Spinal cord (tissue), 10 donors: Measurements from ENCODE around the gene CACNG4. TPM values are rescaled to one million over a fixed set of nuclear protein-coding genes. Genes with fewer than 3 reads are reported as not detected.
A peak's percentile ranks its signal among the peaks of the same experiment; 100 is the strongest.

Source experiments
- DNase-seq, 6 donors: peaks; one replicate each; pipeline versions ENCODE4 v3.0.0 to v3.0.0-alpha.2; 2013 to 2015; ENCODE audit warnings: low spot score in 6 of 6, low read depth in 4 of 6
- H3K27ac ChIP-seq: one replicate; pipeline ENCODE4 v1.5.1; 2013; ENCODE audit warnings: low read depth, low read length, control low read depth
- H3K27me3 ChIP-seq: one replicate; pipeline ENCODE4 v1.6.1; 2013; ENCODE audit warnings: low read length; ENCODE audit not compliant: control insufficient read depth, insufficient read depth
- H3K36me3 ChIP-seq: one replicate; pipeline ENCODE4 v1.6.1; 2013; ENCODE audit warnings: low read length; ENCODE audit not compliant: control insufficient read depth, insufficient read depth
- H3K4me1 ChIP-seq: one replicate; pipeline ENCODE4 v1.6.1; 2013; ENCODE audit warnings: low read length; ENCODE audit not compliant: control insufficient read depth, insufficient read depth
- H3K4me3 ChIP-seq: one replicate; pipeline ENCODE4 v1.5.1; 2013; ENCODE audit warnings: low read depth, low read length, control low read depth
- H3K9me3 ChIP-seq: one replicate; pipeline ENCODE4 v1.6.1; 2013; ENCODE audit warnings: low read length; ENCODE audit not compliant: control insufficient read depth, insufficient read depth
- WGBS: methylation state at CpG from one replicate; pipeline ENCODE4 v1.1.5; 2013; ENCODE audit warnings: missing lambda C conversion rate; ENCODE audit not compliant: insufficient coverage; 5-methylcytosine and 5-hydroxymethylcytosine counted together
- polyA plus RNA-seq, 2 donors: library from polyadenylated mRNA; unstranded; fragments of 120-200 nt; gene quantifications; one replicate each; pipeline ENCODE4 v1.2.1, GENCODE V29; 2013; ENCODE audit not compliant: insufficient read length in 2 of 2
- total RNA-seq, 2 donors: library from RNA; depleted of rRNA in 1 of 2; stranded (reverse); fragments of 120-200 nt in 1 of 2; fragments of >200 nt in 1 of 2; gene quantifications; one replicate each; pipeline versions ENCODE4 v1.2.3 to v1.2.4, GENCODE V29; 2013 to 2014
- donor health status: healthy.

The CACNG4 gene
- total and polyA plus RNA-seq, 4 donors, result 19.7 to 161 (median 86.1) TPM

GRCh38 chr17:67050471-67051154, 86.1 kb downstream of the CACNG4 start:
- H3K4me1 ChIP-seq, result peaks cover 4% of the 10 kb centered on the region
- peaks cover 10% of the 10 kb centered on the region for H3K9me3 ChIP-seq
- 100% methylated on average over 1 of the region's 6 CpGs for WGBS

DNA sequence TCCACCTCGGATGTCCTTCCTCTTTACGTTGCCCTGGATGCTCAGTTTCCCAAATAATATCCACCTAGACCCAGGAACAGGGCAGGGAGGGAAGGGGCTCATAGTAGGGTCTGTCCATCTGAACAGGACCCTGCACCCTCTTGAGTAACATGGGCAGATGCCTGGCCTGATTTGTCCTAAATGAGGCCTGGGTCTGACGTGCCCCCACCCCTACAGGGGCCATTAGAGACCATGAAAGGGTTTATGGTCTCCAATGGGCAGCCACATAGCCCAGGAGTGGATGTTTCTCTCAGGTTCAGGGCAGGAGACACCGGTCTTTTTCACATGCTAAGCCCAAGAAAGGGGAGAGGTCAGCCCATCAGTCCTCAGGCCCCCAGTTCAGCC, 86.6 kb downstream of the CACNG4 start:
- WGBS, result 83% methylated on average over 4 of the region's 4 CpGs

More at GRCh38 chr17:67050471-67051154, 86.1 kb downstream of the CACNG4 start:
- DNase-seq, result no peak
- Histone ChIP-seq H3K4me3 (no peak overlapping the region), H3K27me3 (no peaks in the 10 kb centered on the region), H3K36me3 (no peaks in the 10 kb centered on the region), H3K27ac (no peak overlapping the region)

DNA sequence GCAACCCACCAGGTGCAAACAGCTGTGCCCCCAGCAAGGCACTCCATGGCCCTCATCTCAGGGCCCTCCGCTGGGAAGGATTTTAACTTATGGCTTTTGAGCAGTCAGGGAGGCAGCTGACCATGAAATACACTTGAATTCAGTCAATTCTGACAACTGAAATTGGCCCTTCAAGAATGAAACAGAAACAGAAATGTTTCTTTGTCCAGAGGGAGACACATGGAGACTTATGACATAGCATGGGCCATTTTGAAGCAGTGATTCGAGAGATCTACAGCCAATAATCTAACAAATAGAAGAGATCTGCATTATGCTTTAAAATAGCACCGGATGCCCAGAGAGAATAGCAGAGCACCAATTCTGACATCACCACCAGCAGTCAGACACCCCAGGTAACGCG, 87.3 kb downstream of the CACNG4 start:
- Histone ChIP-seq H3K4me1 (peaks cover 9% of the 10 kb centered on the region), H3K36me3 (no peaks in the 10 kb centered on the region), H3K9me3 (peaks cover 10% of the 10 kb centered on the region), H3K27me3 (no peaks in the 10 kb centered on the region), H3K4me3 (no peak overlapping the region), H3K27ac (no peak overlapping the region)
- 80% methylated on average over 1 of the region's 5 CpGs for WGBS
- DNase-seq, result peak in 1 of 6 donors; percentile 16

More for the DNA sequence above, 86.6 kb downstream of the CACNG4 start:
- H3K9me3 ChIP-seq, result peaks cover 10% of the 10 kb centered on the region
- no peaks in the 10 kb centered on the region for H3K27me3 ChIP-seq
- H3K4me1 ChIP-seq, result peaks cover 4% of the 10 kb centered on the region
- no peaks in the 10 kb centered on the region for H3K36me3 ChIP-seq
- H3K4me3 ChIP-seq, result no peak overlapping the region
- DNase-seq, result no peak
- H3K27ac ChIP-seq, result no peak overlapping the region

DNA sequence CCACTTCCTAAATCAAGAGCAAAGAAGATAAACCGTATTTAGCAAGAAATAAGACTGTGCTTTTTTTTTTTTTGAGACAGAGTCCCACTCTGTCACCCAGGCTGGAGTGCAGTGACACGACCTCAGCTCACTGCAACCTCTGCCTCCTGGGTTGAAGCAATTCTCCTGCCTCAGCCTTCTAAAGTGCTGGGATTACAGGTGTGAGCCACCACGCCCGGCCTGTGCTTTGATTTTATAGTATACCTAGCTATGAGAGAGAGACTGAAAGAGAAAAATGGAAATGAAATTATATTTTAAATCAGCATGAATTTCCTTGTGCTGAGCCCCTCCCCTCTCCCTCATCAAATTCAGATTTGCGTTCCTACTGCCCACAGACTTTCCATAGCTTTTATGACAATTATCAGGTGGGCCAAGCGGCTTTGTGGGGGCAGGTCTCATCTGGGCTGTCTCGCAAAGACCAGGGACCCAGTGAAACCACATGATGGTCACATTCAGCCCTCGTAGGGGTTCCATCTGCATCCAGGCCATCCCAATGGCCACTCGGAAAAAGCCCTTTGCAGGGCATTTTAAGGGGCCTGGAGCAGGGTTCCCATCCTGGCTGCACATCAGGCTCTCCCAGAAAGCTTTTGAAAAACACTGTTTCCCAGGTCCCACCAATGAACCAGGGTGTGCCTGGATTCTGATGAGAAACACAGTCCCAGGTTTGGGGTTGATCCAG, 88.4 kb downstream of the CACNG4 start:
- 94% methylated on average over 6 of the region's 9 CpGs for WGBS
- no peaks in the 10 kb centered on the region for H3K27me3 ChIP-seq
- no peak overlapping the region for H3K4me3 ChIP-seq
- peaks cover 10% of the 10 kb centered on the region for H3K9me3 ChIP-seq
- H3K27ac ChIP-seq, result no peak overlapping the region
- peaks cover 9% of the 10 kb centered on the region for H3K4me1 ChIP-seq
- DNase-seq, result no peak
- H3K36me3 ChIP-seq, result no peaks in the 10 kb centered on the region

DNA sequence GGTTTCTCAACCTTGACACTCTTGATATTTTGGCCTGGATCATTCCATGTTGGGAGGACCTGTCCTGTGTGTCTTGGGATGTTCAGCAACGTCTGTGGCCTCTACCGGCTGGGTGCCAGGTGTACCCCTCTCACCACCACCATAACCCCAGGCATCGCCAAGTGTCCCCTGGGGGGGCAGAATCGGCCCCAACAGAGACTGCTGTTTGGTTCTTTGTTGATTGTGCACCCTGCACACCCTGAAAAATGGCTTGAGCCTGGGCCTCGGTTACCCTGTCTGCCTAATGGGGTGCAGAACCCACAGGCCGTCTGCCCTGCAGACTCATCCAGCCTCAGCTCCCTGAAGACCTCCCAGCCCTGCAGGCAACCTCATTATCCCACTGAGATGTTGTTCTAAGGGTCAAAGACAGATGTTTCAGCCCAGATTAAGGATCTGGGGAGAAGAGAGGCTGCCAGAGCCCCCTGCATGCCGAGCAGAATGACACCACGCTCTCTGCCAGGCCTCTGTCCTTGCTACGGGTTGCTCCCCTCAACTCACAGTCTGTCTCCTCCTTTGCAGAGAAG, 89.0 kb downstream of the CACNG4 start:
- Histone ChIP-seq H3K27me3 (no peaks in the 10 kb centered on the region), H3K4me1 (peaks cover 9% of the 10 kb centered on the region), H3K27ac (no peak overlapping the region), H3K36me3 (no peaks in the 10 kb centered on the region), H3K4me3 (no peak overlapping the region), H3K9me3 (peaks cover 7% of the 10 kb centered on the region)
- no peak for DNase-seq
- 97% methylated on average over 5 of the region's 9 CpGs for WGBS

- no peak for DNase-seq
- Histone ChIP-seq H3K4me1 (peaks cover 9% of the 10 kb centered on the region), H3K9me3 (peaks cover 3% of the 10 kb centered on the region), H3K27me3 (no peaks in the 10 kb centered on the region), H3K4me3 (no peak overlapping the region), H3K27ac (no peak overlapping the region), H3K36me3 (no peaks in the 10 kb centered on the region)
- WGBS, result 55% methylated on average over 12 of the region's 19 CpGs
Measured at GRCh38 chr17:67054011-67054591, 89.6 kb downstream of the CACNG4 start.

GRCh38 chr17:67054608-67055007, 90.1 kb downstream of the CACNG4 start:
- no peak for DNase-seq
- no peak overlapping the region for H3K4me3 ChIP-seq
- H3K27ac ChIP-seq, result no peak overlapping the region
- H3K27me3 ChIP-seq, result no peaks in the 10 kb centered on the region
- H3K9me3 ChIP-seq, result no peaks in the 10 kb centered on the region
- peaks cover 9% of the 10 kb centered on the region for H3K4me1 ChIP-seq
- WGBS, result 77% methylated on average over 5 of the region's 5 CpGs
- no peaks in the 10 kb centered on the region for H3K36me3 ChIP-seq

DNA sequence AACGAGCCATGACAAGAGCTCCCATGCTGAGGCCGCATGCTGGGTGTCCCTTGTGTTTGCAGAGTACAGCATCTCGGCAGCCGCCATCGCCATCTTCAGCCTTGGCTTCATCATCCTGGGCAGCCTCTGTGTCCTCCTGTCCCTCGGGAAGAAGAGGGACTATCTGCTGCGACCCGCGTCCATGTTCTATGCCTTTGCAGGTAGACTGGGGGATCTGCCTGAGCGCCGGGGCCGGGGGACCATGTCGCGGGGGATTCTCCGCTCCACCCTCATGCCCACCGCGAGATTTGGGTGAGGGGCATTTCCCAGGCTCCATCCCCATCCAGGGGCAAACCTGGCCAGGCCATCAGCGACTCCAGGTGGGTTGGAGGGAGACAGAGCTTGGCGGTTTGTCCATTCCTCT, 90.5 kb downstream of the CACNG4 start:
- Histone ChIP-seq H3K36me3 (no peaks in the 10 kb centered on the region), H3K4me1 (peaks cover 9% of the 10 kb centered on the region), H3K4me3 (no peak overlapping the region), H3K27me3 (no peaks in the 10 kb centered on the region), H3K9me3 (no peaks in the 10 kb centered on the region), H3K27ac (no peak overlapping the region)
- DNase-seq, result no peak
- WGBS, result 82% methylated on average over 7 of the region's 19 CpGs

- Histone ChIP-seq H3K4me1 (peaks cover 9% of the 10 kb centered on the region), H3K27me3 (no peaks in the 10 kb centered on the region), H3K36me3 (no peaks in the 10 kb centered on the region), H3K9me3 (no peaks in the 10 kb centered on the region), H3K4me3 (no peak overlapping the region), H3K27ac (no peak overlapping the region)
- 91% methylated on average over 26 of the region's 29 CpGs for WGBS
- no peak for DNase-seq
Measured at GRCh38 chr17:67055811-67056745, 91.6 kb downstream of the CACNG4 start.
